GM21423 (cell line): ENCODE measurements around the gene NDUFB10.
"Not testable (repeated sequence)": the region's sequence is repeated elsewhere in the genome, so short reads cannot be mapped to it uniquely, and the experiment has no call there.

Experiments used
- ATAC-seq: cut with Tn5 transposase; IDR thresholded peaks from one replicate; pipeline ENCODE4 v1.9.1; 2021; ENCODE audit warnings: mild to moderate bottlenecking, moderate library complexity; ENCODE audit not compliant: unreplicated experiment

Gene NDUFB10

DNA sequence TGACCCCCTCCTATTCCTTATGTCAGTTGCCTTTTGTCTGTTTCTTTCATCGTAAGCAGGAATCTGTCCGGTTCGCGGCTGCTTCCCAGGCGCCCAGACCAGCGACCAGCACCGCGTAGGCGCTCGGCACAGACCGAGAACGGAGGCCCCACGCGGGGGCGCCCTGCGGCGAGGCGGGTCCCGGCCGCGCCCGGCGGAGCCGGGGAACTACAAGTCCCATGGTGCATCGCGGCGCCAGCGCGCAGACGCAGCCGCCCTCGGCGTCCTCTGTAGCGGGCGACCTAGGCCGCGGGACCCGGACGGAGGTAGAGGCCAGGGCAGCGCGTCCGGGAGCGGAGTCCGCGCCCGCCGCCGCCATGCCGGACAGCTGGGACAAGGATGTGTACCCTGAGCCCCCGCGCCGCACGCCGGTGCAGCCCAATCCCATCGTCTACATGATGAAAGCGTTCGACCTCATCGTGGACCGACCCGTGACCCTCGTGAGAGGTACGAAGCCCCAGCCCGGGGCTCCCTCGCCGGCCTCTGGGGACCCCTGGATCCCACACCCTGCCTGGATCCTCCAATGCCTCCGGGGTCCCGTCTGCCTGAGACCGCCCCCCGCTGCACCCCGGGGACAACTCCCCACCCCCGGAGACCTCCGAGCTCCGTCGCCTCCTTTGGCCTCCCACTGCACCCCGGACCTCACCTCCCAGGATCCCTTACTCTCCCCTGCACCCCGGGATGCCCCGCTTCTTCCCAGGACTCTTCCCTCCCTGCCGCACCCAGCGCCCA, at the start of gene NDUFB10:
NDUFB10 (plus strand) TSS at position 270 of the 771 bp plus-strand sequence; CDS start at position 357, 87 bp downstream.
- peak; percentile 82 for ATAC-seq

DNA sequence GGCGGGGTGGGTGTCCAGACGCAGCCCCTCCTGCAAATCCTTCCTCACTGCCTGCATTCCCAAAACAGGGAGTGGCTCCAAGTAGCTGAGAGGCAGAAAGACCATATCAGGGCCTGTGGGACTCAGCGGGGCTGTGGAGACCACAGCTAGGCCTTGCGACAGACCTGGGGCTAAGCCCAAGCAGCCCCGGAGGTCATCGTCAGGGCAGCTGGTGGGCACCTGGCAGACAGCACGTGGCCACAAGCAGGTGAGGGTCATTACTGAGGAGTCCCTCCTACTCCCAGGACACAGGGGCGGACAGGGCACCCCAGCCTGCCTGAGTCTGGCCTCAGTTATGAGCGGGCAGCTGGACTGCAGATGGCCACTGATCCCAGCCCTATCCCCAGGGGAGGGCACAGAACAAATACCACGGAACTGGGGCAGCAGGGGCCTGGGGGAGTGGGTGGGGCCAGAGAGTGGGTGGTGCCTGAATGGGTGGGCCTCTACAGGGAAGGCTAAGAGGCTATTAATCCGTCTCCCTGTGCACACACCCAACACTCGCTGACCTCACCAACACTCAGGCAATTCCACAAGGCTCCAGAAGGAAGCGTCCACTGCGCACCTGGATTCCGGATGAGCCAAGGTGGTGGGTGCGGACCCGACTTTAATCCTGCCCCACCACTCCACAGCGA, 49.6 kb upstream of the NDUFB10 start:
- no peak for ATAC-seq

DNA sequence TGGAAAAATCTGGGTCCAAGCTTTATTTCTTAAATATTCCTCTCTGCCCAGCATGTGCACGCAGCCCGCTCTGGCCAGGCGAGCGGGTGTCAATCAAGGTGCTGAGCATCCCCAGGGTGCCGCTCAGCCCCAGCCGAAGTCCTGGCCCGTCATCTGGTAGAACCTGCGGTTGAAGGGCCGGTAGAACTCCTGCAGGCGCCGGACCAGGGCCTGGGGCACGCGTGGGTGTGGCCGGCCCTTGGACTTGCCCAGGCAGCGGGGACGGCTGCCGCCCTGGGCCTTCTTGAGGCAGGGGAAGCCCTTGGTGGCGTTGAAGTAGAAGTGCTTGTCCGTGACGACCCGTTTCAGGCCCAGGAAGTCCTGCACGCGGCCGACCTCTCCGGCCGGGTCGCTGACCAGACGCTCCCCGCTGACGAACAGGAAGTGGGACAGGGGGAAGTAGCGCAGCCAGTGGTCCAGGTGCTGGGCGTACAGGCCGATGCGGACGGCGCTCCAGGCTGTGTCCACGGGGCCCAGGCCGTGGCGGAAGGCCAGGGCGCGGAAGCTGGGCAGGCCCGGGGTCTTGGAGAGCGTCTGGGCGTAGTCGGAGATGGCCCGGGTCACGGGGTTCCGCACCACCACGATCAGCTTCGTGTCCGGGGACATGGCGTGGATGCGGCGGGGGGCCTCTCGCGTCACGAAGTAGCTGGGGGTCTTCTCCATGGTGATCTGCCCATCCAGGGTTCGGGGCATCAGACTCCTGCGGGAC, 47.7 kb upstream of the NDUFB10 start:
- ATAC-seq: no peak

DNA sequence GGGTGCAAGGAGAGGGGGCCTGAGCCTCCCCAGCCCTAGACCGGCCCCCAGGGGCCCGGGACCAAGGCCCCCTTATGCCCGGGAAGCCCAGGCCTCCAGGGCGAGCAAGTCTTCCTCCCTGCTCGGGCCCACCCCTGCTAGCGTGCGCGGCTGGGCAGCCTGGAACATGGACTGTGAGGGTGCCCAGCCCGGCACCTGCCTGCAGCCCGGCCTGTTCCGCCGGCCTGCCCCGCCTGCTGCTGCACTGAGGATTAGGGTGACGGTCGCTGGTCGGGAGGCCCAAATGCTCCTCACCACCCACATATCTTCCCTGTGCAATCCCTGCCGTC, 47.2 kb upstream of the NDUFB10 start:
- no peak for ATAC-seq

DNA sequence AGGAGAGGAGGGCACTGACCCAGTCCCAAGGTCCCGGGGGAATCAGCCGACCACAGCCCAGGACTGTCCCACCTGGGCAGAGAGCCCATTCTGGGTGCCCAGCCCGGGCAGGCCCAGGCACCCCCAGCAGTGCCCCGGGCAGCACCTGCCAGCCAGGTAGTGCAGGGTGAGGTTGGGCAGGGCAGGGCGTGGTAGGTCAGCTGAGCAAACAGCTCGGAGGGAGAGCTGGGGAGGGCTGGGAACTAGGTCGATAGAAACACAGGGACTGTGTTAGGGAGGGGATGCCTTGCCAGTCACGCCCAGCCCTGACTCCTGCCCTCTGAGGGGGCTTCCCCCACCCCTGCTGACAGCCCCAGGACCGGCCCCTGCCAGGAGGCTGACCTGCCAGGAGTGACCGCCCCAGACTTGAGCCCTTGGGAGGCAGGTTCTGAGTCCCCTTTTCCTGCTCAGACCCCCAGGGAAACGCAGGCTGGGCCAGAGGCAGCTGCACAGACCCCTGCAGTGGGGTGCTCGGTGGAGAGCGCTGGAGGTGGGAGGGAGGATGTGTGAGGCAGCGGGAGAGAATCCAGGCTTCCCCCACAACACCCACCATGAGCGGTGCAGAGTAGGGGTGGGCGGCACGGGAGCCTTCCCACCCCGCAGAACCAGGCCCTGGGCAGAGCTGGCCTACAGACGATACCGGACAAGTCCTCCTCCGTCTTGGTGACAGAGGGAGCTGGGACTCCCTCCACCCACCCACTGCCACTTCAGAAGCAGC, 45.8 kb upstream of the NDUFB10 start:
- no peak for ATAC-seq

DNA sequence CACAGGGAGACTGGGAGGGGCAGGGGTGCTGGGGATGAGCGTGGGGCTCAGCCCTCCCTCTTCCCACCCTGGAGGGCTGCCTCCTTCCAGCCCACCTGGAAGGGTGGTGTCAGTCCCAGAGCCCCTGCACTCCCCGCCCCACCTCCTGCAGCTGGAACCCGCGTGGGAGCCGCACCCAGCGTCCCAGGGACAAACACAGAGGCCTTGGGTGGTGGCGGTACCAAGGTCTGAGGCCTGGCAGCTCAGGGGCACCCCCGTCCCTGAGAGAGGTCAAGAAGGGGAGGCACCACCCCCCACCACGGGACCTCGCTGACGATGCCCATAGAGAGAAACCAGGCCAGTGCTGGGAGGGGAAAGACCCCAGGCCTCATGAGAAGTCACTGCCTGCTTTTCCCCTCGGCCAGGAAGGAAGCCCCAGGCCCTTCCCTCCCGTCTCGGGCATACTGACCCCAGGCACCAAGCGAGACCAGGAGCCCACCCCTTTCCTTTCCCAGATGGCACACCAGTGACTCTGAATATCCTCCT, 45.2 kb upstream of the NDUFB10 start:
- ATAC-seq: no peak

DNA sequence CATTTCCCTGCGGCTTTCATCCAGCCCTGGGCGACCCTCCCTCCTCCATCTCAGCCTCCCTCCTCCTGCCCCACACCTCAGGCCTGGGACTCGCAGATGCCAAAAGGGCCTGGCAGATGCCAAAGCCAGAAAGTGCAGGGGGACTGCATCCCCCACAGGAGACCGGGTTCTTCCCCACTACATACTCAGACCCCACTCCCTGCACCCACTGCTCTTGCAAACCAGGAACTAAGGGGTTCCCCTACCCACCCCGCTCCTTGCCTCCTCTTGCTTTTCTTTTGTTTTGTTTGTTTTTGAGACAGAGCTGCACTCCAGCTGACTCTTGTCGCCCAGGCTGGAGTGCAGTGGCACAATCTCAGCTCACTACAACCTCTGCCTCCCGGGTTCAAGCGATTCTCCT, 44.4 kb upstream of the NDUFB10 start:
- no peak for ATAC-seq

DNA sequence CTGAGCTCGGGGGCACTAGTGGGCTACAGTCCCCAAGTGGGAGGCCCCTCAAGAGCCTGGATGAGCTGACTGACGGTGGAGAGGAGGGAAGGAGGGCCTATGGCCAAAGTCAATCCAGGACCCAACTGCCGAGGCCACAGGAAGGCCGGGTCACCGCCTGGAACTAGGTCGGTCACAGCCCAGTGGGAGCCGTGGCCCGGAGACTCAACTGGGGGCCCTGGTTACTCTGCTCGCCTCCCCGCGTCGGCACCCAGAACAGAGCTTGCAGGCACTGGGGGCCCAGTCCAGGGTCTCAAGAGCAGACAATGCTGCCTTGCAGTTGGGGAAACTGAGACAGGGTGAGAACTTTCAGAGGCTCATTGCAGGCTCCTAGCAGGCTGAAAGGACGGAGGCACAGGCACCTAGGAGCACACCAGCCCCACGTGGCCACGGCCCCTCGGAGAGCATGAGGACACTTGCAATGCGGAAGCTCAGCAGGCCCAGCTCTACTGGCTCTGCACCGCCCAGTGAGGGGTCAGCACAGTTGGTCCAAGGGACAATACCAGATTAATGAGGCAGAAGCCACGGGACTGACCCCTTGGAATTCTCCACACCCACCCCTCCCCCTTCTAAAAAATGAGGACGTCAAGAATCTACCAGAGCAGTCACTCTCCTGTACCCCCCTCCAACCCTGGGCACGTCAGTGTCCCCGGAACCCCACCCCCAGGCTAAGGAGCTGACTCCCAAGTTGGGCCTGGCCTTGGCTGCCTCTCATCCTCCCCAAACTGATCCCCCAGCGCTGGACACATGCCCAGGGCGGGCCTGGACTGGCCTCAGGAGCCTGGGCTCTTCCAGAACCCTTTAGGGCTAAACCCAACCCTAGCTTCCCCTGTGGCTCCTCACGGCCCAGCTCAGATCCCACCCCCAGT, 43.4 kb upstream of the NDUFB10 start:
- no peak for ATAC-seq

DNA sequence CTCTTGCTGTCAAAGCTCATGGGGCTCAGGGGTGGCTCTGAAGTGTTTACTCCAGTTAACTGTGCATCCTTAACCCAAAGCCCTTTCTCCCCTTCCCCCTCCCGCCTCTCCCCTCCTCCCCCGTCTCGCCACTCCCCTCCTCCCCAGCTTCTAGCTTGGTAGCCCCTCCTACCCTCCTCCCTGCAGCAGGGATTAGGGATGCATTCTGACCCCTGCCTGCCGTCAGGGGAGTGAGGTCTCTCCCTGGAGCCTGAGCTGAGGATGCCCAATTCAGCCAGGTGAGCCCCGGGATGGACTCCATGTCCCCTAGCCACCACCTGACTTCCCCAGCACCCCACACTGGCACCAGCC, 42.7 kb upstream of the NDUFB10 start:
- no peak for ATAC-seq

DNA sequence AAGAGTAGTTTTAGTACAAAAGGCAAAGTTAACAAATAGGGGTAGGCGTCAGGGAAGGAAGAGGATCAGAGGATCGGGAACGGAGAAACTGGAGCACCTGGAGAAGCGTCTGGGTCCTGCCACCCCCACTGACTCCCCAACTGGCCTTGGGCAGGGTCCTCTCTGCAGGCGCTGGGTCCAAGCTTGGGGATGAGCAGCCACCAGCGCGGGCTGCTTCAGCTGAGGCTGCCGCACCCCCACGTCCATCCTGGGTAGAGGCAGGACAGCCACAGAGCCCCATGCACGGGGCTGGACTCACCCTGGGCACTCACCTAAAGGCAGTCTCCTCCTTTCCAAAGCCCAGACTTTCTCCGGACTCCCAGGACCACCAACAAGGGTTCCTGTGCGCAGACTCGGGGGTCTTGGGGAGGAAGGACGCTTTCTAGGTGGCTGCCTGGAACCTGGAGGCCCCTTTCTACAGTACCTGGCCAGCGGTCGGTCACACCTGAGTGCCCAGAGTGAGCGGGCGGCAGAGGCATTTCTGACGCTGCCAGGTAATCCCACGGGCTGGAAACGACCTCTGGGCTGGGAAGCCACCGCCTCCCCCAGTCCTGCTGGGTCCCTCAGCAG, 42.2 kb upstream of the NDUFB10 start:
- ATAC-seq: no peak

DNA sequence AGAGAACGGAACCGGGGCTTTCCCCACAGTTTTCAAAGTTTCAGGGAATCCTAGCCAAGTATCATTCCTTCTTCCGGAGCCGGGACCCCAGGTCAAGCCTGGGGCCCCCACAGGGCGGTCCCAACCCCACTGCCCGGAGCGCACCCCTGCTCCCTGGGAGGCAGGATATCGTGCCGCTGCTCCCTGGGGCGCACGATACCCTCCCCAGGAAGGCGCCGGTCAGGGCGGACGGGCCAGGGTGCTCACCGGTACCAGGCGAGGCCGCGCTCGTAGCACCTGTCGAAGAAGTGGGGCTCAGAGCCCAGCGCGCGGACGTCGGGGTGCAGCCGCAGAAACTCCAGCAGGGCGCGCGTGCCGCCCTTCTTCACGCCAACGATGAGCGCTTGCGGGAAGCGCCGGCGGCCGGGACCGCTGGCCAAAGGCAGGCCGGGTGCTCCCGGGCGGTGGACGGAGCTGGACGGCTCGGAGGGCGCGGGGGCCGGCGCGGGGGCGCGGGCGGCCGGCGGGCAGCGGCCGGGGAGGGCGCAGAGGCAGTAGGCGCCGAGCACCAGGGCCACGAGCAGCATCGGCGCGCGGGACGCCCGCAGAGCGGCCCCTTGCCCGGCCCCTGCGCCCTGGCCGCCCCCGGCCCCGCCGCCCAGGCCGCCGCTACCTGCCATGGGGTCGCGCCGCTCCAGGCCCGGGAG, 41.5 kb upstream of the NDUFB10 start:
- no peak for ATAC-seq

DNA sequence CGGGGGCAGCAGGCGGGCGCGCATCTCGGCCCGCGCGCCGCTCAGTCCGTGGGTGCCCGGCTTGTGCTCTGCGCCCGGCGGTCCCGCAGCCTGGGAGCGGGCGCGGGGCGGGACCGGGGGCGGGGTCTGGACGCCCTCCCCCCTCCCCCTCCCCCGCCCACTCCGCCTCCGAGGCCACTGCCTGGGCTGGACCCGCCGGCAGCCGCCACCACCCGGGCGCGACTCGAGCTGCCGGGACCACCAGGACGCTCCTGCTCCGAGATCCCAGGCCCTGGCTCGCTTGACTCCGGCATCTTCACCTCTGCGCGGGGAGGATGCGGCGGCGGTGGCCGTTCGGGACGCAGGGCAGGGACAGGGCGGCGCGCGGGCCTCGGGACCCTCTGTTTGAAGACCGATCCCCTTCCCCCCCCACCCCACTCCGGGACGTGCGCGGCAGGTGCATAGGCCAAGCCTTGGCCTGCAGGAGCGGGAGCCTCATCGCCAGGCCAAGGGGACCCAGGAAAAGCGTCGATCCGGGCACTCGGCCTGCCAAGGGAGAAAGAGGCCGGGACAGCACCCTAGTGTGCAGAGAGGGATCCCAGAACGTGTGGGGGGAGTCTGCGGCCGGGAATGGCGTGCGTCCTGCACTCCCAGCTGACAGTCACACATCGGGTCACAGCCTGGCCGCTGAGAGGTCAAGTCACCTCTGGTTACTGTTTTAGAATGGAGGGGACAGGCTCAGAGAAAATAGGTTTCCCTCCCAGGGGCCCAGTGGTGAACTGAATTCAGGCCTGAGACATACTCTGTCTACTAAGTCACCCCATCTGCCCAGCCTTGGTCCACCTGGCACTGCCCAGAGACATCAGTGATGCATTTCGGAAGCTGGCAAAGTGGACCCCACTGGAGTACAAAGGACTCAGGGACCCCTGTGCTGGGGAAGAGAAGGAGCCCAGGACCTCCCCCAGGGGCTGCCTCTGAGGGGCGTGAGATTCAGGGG, 40.7 kb upstream of the NDUFB10 start, which contains the start of gene HS3ST6:
HS3ST6 (minus strand) TSS at position 65 of the 976 bp plus-strand sequence. CDS start 92 bp downstream, outside the sequence.
- ATAC-seq: no peak

DNA sequence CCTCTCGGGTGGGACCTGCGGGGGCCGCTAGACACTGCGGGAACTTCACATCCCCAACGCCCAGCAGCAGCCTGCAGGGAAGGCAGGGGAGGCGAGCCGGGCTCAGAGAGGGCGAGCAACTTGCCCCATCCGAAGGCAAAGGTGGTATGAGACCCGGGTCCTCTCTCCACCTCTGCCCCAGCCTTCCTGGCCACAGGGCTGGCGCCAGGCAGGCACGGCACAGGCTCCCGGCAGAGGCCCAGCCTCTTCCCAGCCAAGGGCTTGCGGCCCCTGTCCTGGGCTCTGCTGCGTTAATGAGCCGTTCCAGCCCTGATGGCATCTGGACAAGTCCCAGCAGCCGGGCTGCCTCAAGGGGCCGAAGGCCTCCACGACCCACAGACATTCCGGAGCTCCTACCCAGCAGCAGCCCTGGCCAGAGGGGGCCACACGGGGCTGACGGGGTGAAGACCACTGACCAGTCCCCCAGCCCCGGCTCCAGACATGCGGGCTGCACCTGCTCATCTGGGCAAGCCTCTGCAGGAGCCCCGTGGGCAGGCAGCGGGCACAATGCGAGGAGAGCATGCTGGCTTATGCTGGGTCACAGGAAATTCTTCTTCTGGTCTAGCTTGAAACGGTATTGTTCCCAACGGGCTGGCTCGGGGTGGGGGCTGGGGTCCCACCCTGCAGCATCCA, 39.9 kb upstream of the NDUFB10 start:
- no peak for ATAC-seq

DNA sequence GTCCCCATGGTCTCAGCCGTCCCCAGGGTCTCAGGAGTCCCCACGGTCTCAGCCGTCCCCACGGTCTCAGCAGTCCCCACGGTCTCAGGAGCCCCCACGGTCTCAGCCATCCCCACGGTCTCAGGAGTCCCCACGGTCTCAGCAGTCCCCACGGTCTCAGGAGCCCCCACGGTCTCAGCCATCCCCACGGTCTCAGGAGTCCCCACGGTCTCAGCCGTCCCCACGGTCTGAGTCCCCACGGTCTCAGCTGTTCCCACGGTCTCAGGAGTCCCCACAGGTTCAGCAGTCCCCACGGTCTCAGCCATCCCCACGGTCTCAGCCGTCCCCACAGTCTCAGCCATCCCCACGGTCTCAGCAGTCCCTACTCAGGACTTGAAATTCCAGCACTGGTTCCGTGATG, 39.2 kb upstream of the NDUFB10 start:
- ATAC-seq: not testable (repeated sequence)

DNA sequence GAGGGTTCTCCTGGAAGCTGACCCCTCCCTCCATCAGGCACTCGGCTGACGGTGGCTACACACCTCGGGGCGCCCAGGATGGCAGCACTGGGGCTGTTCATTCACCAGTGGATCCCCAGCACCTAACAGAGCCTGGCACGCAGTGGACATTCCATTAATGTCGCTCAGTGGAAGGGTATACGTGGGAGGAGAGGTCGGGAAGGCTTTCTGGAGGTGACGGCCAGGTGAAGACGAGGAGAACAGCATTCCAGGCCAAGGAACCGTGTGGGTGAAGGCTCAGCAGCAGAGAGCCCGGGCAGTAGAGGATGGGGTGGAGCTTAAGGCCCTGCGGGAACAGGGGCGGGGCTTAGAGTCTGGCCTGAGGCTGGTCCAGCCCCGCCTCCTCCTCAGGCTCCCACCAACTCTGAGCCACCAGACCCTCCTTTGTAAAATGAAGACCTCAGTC, 38.6 kb upstream of the NDUFB10 start:
- ATAC-seq: no peak

DNA sequence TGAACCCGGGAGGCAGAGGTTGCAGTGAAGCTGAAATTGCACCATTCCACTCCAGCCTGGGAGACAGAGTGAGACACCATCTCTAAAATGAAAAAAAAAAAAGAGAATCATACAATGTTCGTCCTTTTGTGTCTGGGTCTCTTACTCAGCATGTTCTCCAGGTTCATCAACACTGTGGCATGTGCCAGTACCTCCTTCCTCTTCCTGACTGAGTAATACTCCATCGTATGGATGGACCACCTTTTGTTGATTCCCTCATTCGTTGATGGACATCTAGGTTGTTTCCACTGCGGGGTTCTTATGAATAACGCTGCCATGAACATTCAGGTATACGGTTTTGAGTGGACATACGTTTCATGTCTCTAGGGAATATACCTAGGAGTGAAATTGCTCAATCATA, 37.0 kb upstream of the NDUFB10 start:
- no peak for ATAC-seq
